Mesendoderm (in vitro differentiated cells): Measurements from ENCODE around the gene SAMD4A.

Experiments
- DNase-seq: peaks from one replicate; pipeline ENCODE4 v3.0.0; 2013
- H2AK5ac ChIP-seq: 2 replicates; pipeline ENCODE4 v1.6.1; 2013; ENCODE audit warnings: low read length, inconsistent platforms
- H2BK120ac ChIP-seq: 2 replicates; pipeline ENCODE4 v1.6.1; 2013; ENCODE audit warnings: low read depth, mild to moderate bottlenecking, low read length, moderate library complexity, mixed read lengths
- H2BK15ac ChIP-seq: replicated peaks from 2 replicates; pipeline ENCODE4 v1.6.1; 2013; ENCODE audit warnings: low read depth, mild to moderate bottlenecking, moderate library complexity
- H2BK5ac ChIP-seq: 2 replicates; pipeline ENCODE4 v1.6.1; 2013; ENCODE audit warnings: low read length, inconsistent platforms
- H3K18ac ChIP-seq: 2 replicates; pipeline ENCODE4 v1.6.1; 2013; ENCODE audit warnings: mild to moderate bottlenecking, low read length, mixed read lengths
- H3K23ac ChIP-seq: one replicate; pipeline ENCODE4 v1.6.1; 2013; ENCODE audit warnings: low read length
- H3K27ac ChIP-seq: 2 replicates; pipeline ENCODE4 v1.5.1; 2013; ENCODE audit warnings: low read depth, mild to moderate bottlenecking, inconsistent platforms, low read length, moderate library complexity
- H3K27me3 ChIP-seq: 2 replicates; pipeline ENCODE4 v1.6.1; 2013; ENCODE audit warnings: low read length, control low read depth, mild to moderate bottlenecking, inconsistent platforms; ENCODE audit not compliant: insufficient read depth, poor library complexity
- H3K36me3 ChIP-seq: 2 replicates; pipeline ENCODE4 v1.6.1; 2013; ENCODE audit warnings: low read length, inconsistent platforms; ENCODE audit not compliant: control insufficient read depth, insufficient read depth
- H3K4ac ChIP-seq: one replicate; pipeline ENCODE4 v1.6.1; 2013; ENCODE audit warnings: low read depth, mild to moderate bottlenecking, low read length, moderate library complexity
- H3K4me1 ChIP-seq: 2 replicates; pipeline ENCODE4 v1.6.1; 2013; ENCODE audit warnings: low read depth, low read length, inconsistent platforms; ENCODE audit not compliant: control insufficient read depth
- H3K4me2 ChIP-seq: 2 replicates; pipeline ENCODE4 v1.6.1; 2013; ENCODE audit warnings: low read length
- H3K4me3 ChIP-seq: 2 replicates; pipeline ENCODE4 v1.5.1; 2013; ENCODE audit warnings: mild to moderate bottlenecking, low read length
- H3K56ac ChIP-seq: one replicate; pipeline ENCODE4 v1.6.1; 2013; ENCODE audit warnings: low read length
- H3K79me1 ChIP-seq: 2 replicates; pipeline ENCODE4 v1.6.1; 2013; ENCODE audit warnings: low read length, inconsistent platforms
- H3K79me2 ChIP-seq: 2 replicates; pipeline ENCODE4 v1.6.1; 2013; ENCODE audit warnings: mild to moderate bottlenecking, low read length; ENCODE audit not compliant: control insufficient read depth, insufficient read depth
- H3K9ac ChIP-seq: 2 replicates; pipeline ENCODE4 v1.6.1; 2013; ENCODE audit warnings: low read length, inconsistent platforms
- H4K5ac ChIP-seq: one replicate; pipeline ENCODE4 v1.6.1; 2013; ENCODE audit warnings: low read length
- H4K8ac ChIP-seq: one replicate; pipeline ENCODE4 v1.6.1; 2013; ENCODE audit warnings: low read depth, mild to moderate bottlenecking, control low read depth, low read length, moderate library complexity
- WGBS: extraction: QIAGEN DNeasy Blood & Tissue Kit; methylation state at CpG from one replicate; pipeline ENCODE4 v1.1.7; 2013; ENCODE audit warnings: low lambda C conversion rate, missing lambda C conversion rate; ENCODE audit not compliant: insufficient coverage; ENCODE audit errors: extremely low coverage; 5-methylcytosine and 5-hydroxymethylcytosine counted together

Gene SAMD4A

DNA sequence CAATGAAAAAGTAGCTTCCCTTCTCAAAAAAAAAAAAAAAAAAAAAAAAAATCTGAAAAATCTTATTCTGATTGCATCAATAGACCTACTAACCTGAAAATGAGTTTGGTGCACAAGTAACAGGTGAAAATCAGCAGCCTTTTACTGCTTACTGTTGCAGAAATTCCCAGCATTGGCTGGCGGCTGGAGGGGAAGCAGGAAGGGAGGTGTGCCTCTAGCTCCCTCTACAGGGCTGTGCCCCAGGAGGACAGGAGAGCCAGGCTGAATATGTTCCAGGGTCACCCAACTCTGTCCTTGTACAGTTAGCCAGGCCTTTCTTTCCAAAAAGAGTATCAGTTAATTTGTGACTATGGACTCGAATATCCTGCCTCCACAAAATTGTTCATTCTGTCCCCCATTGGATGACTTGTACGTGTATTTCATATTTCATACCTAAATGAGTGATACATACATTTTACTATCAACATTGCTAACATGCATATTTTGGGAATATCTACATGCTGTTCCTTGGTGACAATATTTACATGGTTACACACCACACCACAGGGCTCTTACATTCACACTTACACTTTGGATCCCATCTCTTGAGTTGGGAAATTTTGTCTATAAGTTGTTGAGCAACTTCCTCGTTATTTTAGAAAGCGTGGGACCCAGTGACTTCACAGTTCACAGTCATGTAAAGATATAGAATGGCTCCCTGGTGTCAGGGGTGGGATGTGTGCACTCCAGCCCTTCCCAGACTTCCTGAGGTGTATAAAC is 124.8 kb downstream of the SAMD4A start:
- H3K4me3 ChIP-seq = no peak overlapping the region
- no peak overlapping the region for H4K5ac ChIP-seq
- H3K79me1 ChIP-seq = peaks cover 3% of the 10 kb centered on the region
- peak; percentile 82 for DNase-seq
- H3K27me3 ChIP-seq = no peaks in the 10 kb centered on the region
- H3K79me2 ChIP-seq = peaks cover 4% of the 10 kb centered on the region
- H3K56ac ChIP-seq = no peak overlapping the region
- H3K4ac ChIP-seq = no peak overlapping the region
- no peak overlapping the region for H4K8ac ChIP-seq
- no peak overlapping the region for H3K27ac ChIP-seq
- H3K23ac ChIP-seq = no peak overlapping the region
- H3K18ac ChIP-seq = no peak overlapping the region
- no peak overlapping the region for H3K9ac ChIP-seq
- no CpG with 5 or more reads among the region's 5 CpGs for WGBS
- H2BK15ac ChIP-seq = no peak overlapping the region
- H3K36me3 ChIP-seq = no peaks in the 10 kb centered on the region
- H2AK5ac ChIP-seq = no peak overlapping the region
- no peak overlapping the region for H2BK120ac ChIP-seq
- H3K4me1 ChIP-seq = no peaks in the 10 kb centered on the region
- no peak overlapping the region for H3K4me2 ChIP-seq
- no peak overlapping the region for H2BK5ac ChIP-seq

DNA sequence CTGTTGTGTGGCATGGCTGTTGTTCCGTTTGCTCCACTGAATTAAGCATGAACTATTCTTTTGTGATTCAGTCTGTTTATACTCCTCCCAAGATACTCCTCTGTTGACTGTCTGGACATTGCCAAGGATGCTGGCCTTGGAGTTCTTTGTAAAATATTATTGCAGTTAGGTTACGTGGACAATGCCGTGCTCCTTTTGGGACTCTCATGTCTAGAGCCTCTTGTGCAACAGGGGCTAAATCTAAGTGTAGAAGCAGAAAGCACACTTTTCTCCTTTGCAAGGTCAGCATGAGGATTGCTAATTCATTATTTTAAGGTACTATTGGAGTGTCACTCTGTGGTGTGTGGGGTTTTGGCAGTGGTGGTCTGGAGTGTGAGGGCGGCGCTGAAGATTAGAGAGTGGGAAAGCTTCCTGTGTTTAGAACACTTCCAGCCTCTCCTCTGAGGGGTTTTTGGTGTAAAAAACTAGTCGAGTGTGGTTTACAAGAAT is 125.4 kb downstream of the SAMD4A start:
- Histone ChIP-seq H3K79me1 (peaks cover 3% of the 10 kb centered on the region), H3K4me1 (no peaks in the 10 kb centered on the region), H3K4ac (no peak overlapping the region), H2BK15ac (no peak overlapping the region), H3K79me2 (peaks cover 4% of the 10 kb centered on the region), H3K56ac (no peak overlapping the region), H3K23ac (no peak overlapping the region), H4K8ac (no peak overlapping the region), H3K27me3 (no peaks in the 10 kb centered on the region), H3K9ac (no peak overlapping the region), H3K4me3 (no peak overlapping the region), H3K36me3 (no peaks in the 10 kb centered on the region), H3K4me2 (no peak overlapping the region), H2AK5ac (no peak overlapping the region), H4K5ac (no peak overlapping the region), H2BK120ac (no peak overlapping the region), H3K18ac (no peak overlapping the region), H2BK5ac (no peak overlapping the region), H3K27ac (no peak overlapping the region)
- no CpG with 5 or more reads among the region's 6 CpGs for WGBS
- no peak for DNase-seq

DNA sequence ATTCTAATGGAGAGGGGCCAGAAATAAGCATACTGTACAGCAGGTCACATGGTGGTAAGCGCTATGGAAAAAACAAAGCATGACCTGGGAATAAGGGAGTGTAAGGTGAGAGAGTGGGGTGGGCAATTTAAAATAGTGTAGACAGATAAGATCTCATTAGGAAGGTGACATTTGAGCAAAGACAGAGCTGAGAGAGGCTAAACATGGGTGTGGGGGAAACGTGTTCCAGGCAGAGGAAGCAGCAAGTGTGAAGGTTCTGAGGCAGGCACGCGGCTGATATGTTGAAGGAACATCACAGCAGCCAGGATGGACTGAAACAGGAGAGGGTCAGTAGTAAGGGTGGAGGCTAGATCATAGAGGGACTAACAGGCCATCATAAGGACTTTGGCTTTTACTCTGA is 126.8 kb downstream of the SAMD4A start:
- Histone ChIP-seq H3K4me1 (no peaks in the 10 kb centered on the region), H3K4me2 (no peak overlapping the region), H2BK5ac (no peak overlapping the region), H3K27me3 (no peaks in the 10 kb centered on the region), H2AK5ac (no peak overlapping the region), H3K79me1 (peaks cover 3% of the 10 kb centered on the region), H3K79me2 (peaks cover 4% of the 10 kb centered on the region), H2BK120ac (no peak overlapping the region), H3K36me3 (no peaks in the 10 kb centered on the region), H3K18ac (no peak overlapping the region), H2BK15ac (no peak overlapping the region), H4K8ac (no peak overlapping the region), H3K4me3 (no peak overlapping the region), H3K27ac (no peak overlapping the region), H3K23ac (no peak overlapping the region), H3K4ac (no peak overlapping the region), H3K9ac (no peak overlapping the region), H4K5ac (no peak overlapping the region), H3K56ac (no peak overlapping the region)
- no CpG with 5 or more reads among the region's 4 CpGs for WGBS
- DNase-seq = no peak

DNA sequence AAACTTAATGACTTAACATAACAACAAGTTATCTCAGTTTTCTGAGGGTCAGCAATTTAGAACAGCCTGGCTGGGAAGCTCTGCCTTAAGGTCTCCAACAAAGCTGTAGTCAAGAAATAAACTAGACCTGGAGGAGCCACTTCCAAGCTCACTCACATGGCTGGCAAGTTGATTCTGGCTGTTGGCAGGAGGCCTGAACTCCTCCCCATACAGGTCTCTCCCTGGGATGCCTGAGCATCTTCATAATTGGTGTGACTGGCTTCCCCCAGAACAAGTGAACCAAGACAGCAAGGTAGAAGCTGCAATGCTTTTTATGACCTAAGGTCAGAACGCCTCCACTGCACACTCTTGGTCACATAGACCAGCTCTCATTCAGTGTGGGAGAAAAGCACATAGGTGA is 128.3 kb downstream of the SAMD4A start:
- no CpG with 5 or more reads among the region's 1 CpG for WGBS
- H3K4me1 ChIP-seq = no peaks in the 10 kb centered on the region
- DNase-seq = no peak

DNA sequence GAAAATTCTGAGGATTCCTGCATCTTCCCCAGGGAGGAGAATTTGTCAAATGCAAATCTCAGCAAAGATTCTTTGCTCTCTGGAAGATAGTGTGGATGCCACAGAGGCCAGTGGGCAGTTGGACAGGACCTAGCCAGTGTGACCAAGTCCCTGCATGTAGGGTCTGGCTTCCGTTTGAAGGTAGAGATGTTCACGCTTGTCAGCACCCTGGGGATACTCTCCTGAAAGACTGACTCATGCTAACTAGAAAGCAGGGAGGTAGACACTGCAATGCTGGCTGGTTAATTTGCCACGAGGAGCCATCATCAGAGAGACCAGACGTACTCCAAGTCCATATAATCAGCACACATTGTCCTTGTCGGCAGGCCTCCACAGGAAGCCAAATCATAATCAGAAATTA is 130.1 kb downstream of the SAMD4A start:
- H2AK5ac ChIP-seq = no peak overlapping the region
- H2BK120ac ChIP-seq = no peak overlapping the region
- no peak overlapping the region for H3K56ac ChIP-seq
- H2BK5ac ChIP-seq = no peak overlapping the region
- no peak overlapping the region for H3K27ac ChIP-seq
- H3K79me1 ChIP-seq = peaks cover 3% of the 10 kb centered on the region
- no peak overlapping the region for H3K4ac ChIP-seq
- no peak overlapping the region for H4K5ac ChIP-seq
- WGBS = no CpG with 5 or more reads among the region's 5 CpGs
- H3K4me3 ChIP-seq = no peak overlapping the region
- H3K36me3 ChIP-seq = no peaks in the 10 kb centered on the region
- no peaks in the 10 kb centered on the region for H3K4me1 ChIP-seq
- H4K8ac ChIP-seq = no peak overlapping the region
- no peaks in the 10 kb centered on the region for H3K27me3 ChIP-seq
- no peak overlapping the region for H3K23ac ChIP-seq
- H3K4me2 ChIP-seq = no peak overlapping the region
- peaks cover 5% of the 10 kb centered on the region for H3K79me2 ChIP-seq
- H3K9ac ChIP-seq = no peak overlapping the region
- no peak overlapping the region for H2BK15ac ChIP-seq
- DNase-seq = no peak
- H3K18ac ChIP-seq = no peak overlapping the region

More for the DNA sequence above, 128.3 kb downstream of the SAMD4A start:
- H3K79me2 ChIP-seq = peaks cover 5% of the 10 kb centered on the region
- no peak overlapping the region for H2AK5ac ChIP-seq
- no peak overlapping the region for H4K5ac ChIP-seq
- H3K27ac ChIP-seq = no peak overlapping the region
- H2BK5ac ChIP-seq = no peak overlapping the region
- H3K23ac ChIP-seq = no peak overlapping the region
- no peak overlapping the region for H2BK120ac ChIP-seq
- no peaks in the 10 kb centered on the region for H3K36me3 ChIP-seq
- no peak overlapping the region for H3K4me2 ChIP-seq
- no peak overlapping the region for H3K4ac ChIP-seq
- no peak overlapping the region for H4K8ac ChIP-seq
- no peak overlapping the region for H2BK15ac ChIP-seq
- H3K18ac ChIP-seq = no peak overlapping the region
- peaks cover 3% of the 10 kb centered on the region for H3K79me1 ChIP-seq
- no peak overlapping the region for H3K56ac ChIP-seq
- H3K4me3 ChIP-seq = no peak overlapping the region
- no peaks in the 10 kb centered on the region for H3K27me3 ChIP-seq
- H3K9ac ChIP-seq = no peak overlapping the region

DNA sequence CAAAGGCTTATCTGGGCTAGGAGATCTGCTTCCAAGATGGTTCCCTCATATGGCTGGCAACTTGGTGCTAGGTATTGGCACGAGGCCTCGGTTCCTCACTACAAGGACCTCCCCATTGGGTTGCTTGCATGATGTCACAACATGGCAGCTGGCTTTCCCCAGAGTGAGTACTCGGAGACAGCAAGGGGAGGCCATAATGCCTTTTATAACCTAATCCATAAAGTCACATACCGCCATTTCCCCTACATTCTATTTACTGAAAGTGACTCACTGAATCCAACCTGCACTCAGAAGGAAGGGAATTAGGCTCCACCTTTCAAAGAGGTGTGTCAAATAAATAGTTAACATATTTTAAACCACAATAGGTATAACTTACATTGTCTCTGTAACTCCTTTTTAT is 130.9 kb downstream of the SAMD4A start:
- Histone ChIP-seq H3K23ac (no peak overlapping the region), H3K27me3 (no peaks in the 10 kb centered on the region), H3K4ac (no peak overlapping the region), H3K79me2 (peaks cover 3% of the 10 kb centered on the region), H4K8ac (no peak overlapping the region), H3K36me3 (no peaks in the 10 kb centered on the region), H3K4me3 (no peak overlapping the region), H3K4me1 (no peaks in the 10 kb centered on the region), H3K56ac (no peak overlapping the region), H3K18ac (no peak overlapping the region), H3K79me1 (peaks cover 3% of the 10 kb centered on the region), H3K4me2 (no peak overlapping the region), H2BK120ac (no peak overlapping the region), H2AK5ac (no peak overlapping the region), H2BK15ac (no peak overlapping the region), H2BK5ac (no peak overlapping the region), H3K27ac (no peak overlapping the region), H3K9ac (no peak overlapping the region), H4K5ac (no peak overlapping the region)
- no CpG with 5 or more reads among the region's 4 CpGs for WGBS
- DNase-seq = peak; percentile 19
